Keratinocyte (primary cell): ENCODE data around the gene RGS6.

Source experiments
- CTCF ChIP-seq, 3 experiments: IDR thresholded peaks in 1 of 3; conservative IDR thresholded peaks in 1 of 3; optimal IDR thresholded peaks in 1 of 3; 2 replicates in 2 of 3; 3 replicates in 1 of 3; pipeline versions ENCODE3 to v1.5.1; 2011; ENCODE audit warnings: low read length in 3 of 3, mild to moderate bottlenecking in 3 of 3, moderate library complexity in 2 of 3, control low read depth in 1 of 3, inconsistent platforms in 1 of 3; ENCODE audit not compliant: insufficient read depth in 2 of 3; ENCODE audit errors: extremely low read depth in 1 of 3
- EZH2 ChIP-seq: IDR thresholded peaks from one replicate; pipeline ENCODE4 v1.6.1; 2012; ENCODE audit warnings: inconsistent platforms, mild to moderate bottlenecking, low read length, moderate library complexity

DNA sequence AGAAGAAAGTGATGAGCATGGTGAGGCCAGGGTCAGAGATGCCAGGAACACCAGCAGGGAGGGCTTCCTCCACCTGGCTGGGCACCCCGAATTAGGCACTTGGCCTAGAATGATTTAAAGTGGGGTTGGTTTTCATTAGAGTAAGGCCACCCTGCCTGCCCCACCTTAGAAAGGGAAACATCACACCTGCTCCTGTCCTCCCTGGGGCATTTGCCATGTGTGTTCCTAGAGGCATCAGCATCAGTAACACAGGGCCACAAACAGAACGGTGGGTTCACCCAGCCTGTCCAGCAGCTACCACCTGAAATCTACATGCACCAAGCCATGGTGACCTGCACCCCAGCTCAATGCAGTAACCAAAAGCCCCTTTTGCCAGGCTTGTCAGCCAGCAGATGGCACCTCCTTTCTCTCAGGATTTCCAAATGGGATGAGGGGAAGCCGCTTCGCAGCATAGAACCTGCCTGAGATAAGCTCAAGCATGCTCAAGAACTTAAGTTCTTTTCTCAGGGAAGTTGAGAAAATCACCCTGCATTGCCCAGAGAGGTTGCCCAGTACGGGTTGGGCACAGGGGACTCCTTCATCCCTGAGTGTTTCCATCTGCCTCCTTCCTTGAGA lies 622.9 kb downstream of the RGS6 start:
- TF ChIP-seq CTCF (optimal IDR thresholded peaks at IDR 0.05 in 1 of 3, IDR thresholded peaks at IDR 0.05 in 1 of 3, conservative IDR thresholded peaks at IDR 0.05 in 1 of 3; ENCODE audit: extremely low read depth in 1 of 3, insufficient read depth in 2 of 3, low read length in 3 of 3) (peak in 1 of 3 experiments; percentile 28), EZH2 (no peak)
